Measurements from ENCODE around the gene PLAAT4. TPM values are rescaled to one million over a fixed set of nuclear protein-coding genes. Genes with fewer than 3 reads are reported as not detected.

PLAAT4 gene
- total RNA-seq, 1 experiment from 2014 or later, result 0.52 TPM

DNA sequence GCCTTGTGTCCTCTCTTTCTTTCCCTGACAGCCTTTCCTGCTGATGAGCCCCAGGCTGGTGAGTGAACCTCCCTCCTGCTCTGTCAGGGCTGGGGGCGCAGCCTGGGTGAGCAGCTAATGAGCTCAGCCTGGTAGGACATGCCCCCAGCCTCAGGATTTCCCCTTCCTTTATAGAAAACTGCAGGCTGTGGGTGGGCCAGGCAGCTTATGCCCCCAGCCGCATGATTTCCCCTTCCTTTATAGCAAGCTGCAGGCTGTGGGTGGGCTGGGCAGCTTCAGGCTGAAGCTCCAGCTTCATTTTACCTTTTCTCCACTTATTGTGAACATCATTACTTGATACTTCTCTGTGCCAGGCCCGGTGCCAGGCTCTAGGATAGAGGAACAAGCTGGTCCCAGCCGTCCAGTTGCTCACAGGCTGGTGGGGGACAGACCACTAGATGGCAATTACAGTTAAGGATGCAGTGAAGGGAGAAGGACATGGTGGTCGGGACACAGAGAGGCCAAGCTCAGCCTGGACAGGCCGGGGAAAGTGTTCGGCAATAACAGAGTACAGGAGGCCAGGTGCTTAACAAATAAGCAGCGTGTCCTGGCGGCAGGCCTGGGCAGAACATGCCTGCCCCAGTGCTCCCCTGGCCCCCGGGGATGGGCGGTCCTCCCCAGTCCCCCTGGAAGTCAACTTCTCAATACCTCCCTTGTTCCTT is 25.4 kb upstream of the PLAAT4 start:
- Histone ChIP-seq H3K4me3 (replicated peaks in 1 of 2; ENCODE audit: low read depth in 1 of 2, low read length in 2 of 2) (no peak overlapping the region), H3K27ac (ENCODE audit: low read depth, low read length) (no peak overlapping the region), H3K9me3 (ENCODE audit: control insufficient read depth in 1 of 2, insufficient read depth in 1 of 2, low read depth in 1 of 2, low read length in 2 of 2) (no peaks in the 10 kb centered on the region), H3K4me1 (ENCODE audit: control insufficient read depth in 1 of 2, insufficient read depth in 2 of 2, low read length in 2 of 2) (no peaks in the 10 kb centered on the region), H3K27me3 (ENCODE audit: insufficient read depth, low read length) (no peaks in the 10 kb centered on the region), H3K36me3 (ENCODE audit: control insufficient read depth in 1 of 2, insufficient read depth in 2 of 2, low read length in 2 of 2) (no peaks in the 10 kb centered on the region), H2AFZ (ENCODE audit: low read depth, low read length, poor library complexity, severe bottlenecking) (no peak overlapping the region), H3K9ac (ENCODE audit: low read length) (no peak overlapping the region), H3K9me2 (ENCODE audit: insufficient read depth) (no peaks in the 10 kb centered on the region), H4K20me1 (ENCODE audit: insufficient read depth) (no peaks in the 10 kb centered on the region), H3K79me2 (ENCODE audit: insufficient read depth, low read length) (no peaks in the 10 kb centered on the region), H3K4me2 (ENCODE audit: low read length) (no peak overlapping the region)
- no TSS peak for BruUV-seq (replicated peaks)
- ChIA-PET POLR2A (no interaction called here), RAD21 (ENCODE audit: low non-redundant PET in 1 of 2, low total read pairs in 2 of 2, uncharacterized antibody in 2 of 2, unreplicated experiment in 2 of 2) (no interaction called here), CTCF (no interaction called here)
- DNase-seq (ENCODE audit: low read depth, low spot score) (no peak), ATAC-seq (no peak)
- TF ChIP-seq EZH2 (IDR thresholded peaks at IDR 0.05) (no peak), MAX (IDR thresholded peaks at IDR 0.05) (no peak), ZFX (IDR thresholded peaks at IDR 0.05) (no peak), SP1 (IDR thresholded peaks at IDR 0.05; ENCODE audit: low read depth) (no peak), YY1 (IDR thresholded peaks at IDR 0.05; ENCODE audit: extremely low read depth, insufficient replicate concordance, low read depth, low read length) (no peak), SIN3A (IDR thresholded peaks at IDR 0.05; ENCODE audit: low read depth) (no peak), EZH2phosphoT487 (IDR thresholded peaks at IDR 0.05; ENCODE audit: borderline replicate concordance) (no peak), ELF1 (IDR thresholded peaks at IDR 0.05; ENCODE audit: borderline replicate concordance, low read depth) (no peak), SRF (IDR thresholded peaks at IDR 0.05; ENCODE audit: low read depth) (no peak), ZNF274 (IDR thresholded peaks at IDR 0.05; ENCODE audit: low read depth, low read length) (no peak), CBX3 (IDR thresholded peaks at IDR 0.05; ENCODE audit: low read depth) (no peak), POLR2A (IDR thresholded peaks at IDR 0.05; ENCODE audit: borderline replicate concordance, extremely low read depth, insufficient read depth, insufficient read length) (no peak), REST (IDR thresholded peaks at IDR 0.05; ENCODE audit: low read depth) (no peak), POLR2AphosphoS5 (IDR thresholded peaks at IDR 0.05; ENCODE audit: low read depth, low read length) (no peak), JUND (IDR thresholded peaks at IDR 0.05) (no peak), TCF7L2 (IDR thresholded peaks at IDR 0.05; ENCODE audit: borderline replicate concordance, extremely low read depth, insufficient read depth, insufficient read length) (no peak), ZBTB33 (IDR thresholded peaks at IDR 0.05; ENCODE audit: extremely low read depth, insufficient replicate concordance, low read length) (no peak), CEBPB (IDR thresholded peaks at IDR 0.05; ENCODE audit: low read depth) (no peak)
- TF ChIP-seq, protein P1, sequence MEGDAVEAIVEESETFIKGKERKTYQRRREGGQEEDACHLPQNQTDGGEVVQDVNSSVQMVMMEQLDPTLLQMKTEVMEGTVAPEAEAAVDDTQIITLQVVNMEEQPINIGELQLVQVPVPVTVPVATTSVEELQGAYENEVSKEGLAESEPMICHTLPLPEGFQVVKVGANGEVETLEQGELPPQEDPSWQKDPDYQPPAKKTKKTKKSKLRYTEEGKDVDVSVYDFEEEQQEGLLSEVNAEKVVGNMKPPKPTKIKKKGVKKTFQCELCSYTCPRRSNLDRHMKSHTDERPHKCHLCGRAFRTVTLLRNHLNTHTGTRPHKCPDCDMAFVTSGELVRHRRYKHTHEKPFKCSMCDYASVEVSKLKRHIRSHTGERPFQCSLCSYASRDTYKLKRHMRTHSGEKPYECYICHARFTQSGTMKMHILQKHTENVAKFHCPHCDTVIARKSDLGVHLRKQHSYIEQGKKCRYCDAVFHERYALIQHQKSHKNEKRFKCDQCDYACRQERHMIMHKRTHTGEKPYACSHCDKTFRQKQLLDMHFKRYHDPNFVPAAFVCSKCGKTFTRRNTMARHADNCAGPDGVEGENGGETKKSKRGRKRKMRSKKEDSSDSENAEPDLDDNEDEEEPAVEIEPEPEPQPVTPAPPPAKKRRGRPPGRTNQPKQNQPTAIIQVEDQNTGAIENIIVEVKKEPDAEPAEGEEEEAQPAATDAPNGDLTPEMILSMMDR (IDR thresholded peaks at IDR 0.05 in 2 of 3, conservative IDR thresholded peaks at IDR 0.05 in 1 of 3; ENCODE audit: borderline replicate concordance in 1 of 3, insufficient read depth in 1 of 3, low read depth in 2 of 3, low read length in 2 of 3), result no peak
- intact Hi-C loops (cut with micrococcal nuclease), result no loop called here
